ENCODE results near the gene TMEM184B.
"Not testable (repeated sequence)": the region's sequence is repeated elsewhere in the genome, so short reads cannot be mapped to it uniquely, and the experiment has no call there.

The TMEM184B gene

GRCh38 chr22:38235240-38235850 is 37.5 kb downstream of the TMEM184B start:
- Histone ChIP-seq H3K36me3 (ENCODE audit: low read length) (no peaks in the 10 kb centered on the region), H3K4me2 (ENCODE audit: low read depth, low read length, poor library complexity, severe bottlenecking) (no peak overlapping the region), H3K27ac (ENCODE audit: low read depth, low read length) (no peak overlapping the region), H3K9me3 (ENCODE audit: insufficient read depth, low read length) (no peaks in the 10 kb centered on the region), H4K20me1 (ENCODE audit: low read depth, low read length) (no peaks in the 10 kb centered on the region), H3K9ac (ENCODE audit: low read length) (no peak overlapping the region), H3F3A (ENCODE audit: insufficient read depth) (no peaks in the 10 kb centered on the region), H3K79me2 (ENCODE audit: insufficient read depth, low read length) (no peaks in the 10 kb centered on the region), H3K4me3 (ENCODE audit: insufficient read depth, low read length, poor library complexity, severe bottlenecking) (no peak overlapping the region), H3K9me2 (replicated peaks; ENCODE audit: insufficient read depth, low read length) (no peaks in the 10 kb centered on the region), H3K27me3 (ENCODE audit: low read length) (no peaks in the 10 kb centered on the region), H2AFZ (ENCODE audit: low read depth, low read length, severe bottlenecking) (no peak overlapping the region)
- TF ChIP-seq CTCF (IDR thresholded peaks at IDR 0.05; ENCODE audit: insufficient read depth, low read length, poor library complexity, severe bottlenecking) = no peak
- TF ChIP-seq EZH2phosphoT487 (conservative IDR thresholded peaks at IDR 0.05; ENCODE audit: low read length) = no peak

GRCh38 chr22:38233856-38234255 is 39.0 kb downstream of the TMEM184B start:
- not testable (repeated sequence) for H3K36me3 ChIP-seq (ENCODE audit: low read length); H3K4me3 ChIP-seq (ENCODE audit: insufficient read depth, low read length, poor library complexity, severe bottlenecking); H3K9ac ChIP-seq (ENCODE audit: low read length); H3K9me2 ChIP-seq (replicated peaks; ENCODE audit: insufficient read depth, low read length); H3K9me3 ChIP-seq (ENCODE audit: insufficient read depth, low read length); H3K79me2 ChIP-seq (ENCODE audit: insufficient read depth, low read length); H3F3A ChIP-seq (ENCODE audit: insufficient read depth); H3K27me3 ChIP-seq (ENCODE audit: low read length); H2AFZ ChIP-seq (ENCODE audit: low read depth, low read length, severe bottlenecking); H3K27ac ChIP-seq (ENCODE audit: low read depth, low read length); H3K4me2 ChIP-seq (ENCODE audit: low read depth, low read length, poor library complexity, severe bottlenecking); H4K20me1 ChIP-seq (ENCODE audit: low read depth, low read length)

GRCh38 chr22:38233427-38233826 is 39.4 kb downstream of the TMEM184B start:
- Histone ChIP-seq H3K9me2 (replicated peaks; ENCODE audit: insufficient read depth, low read length) (no peaks in the 10 kb centered on the region), H4K20me1 (ENCODE audit: low read depth, low read length) (no peaks in the 10 kb centered on the region), H3K9ac (ENCODE audit: low read length) (no peak overlapping the region), H2AFZ (ENCODE audit: low read depth, low read length, severe bottlenecking) (no peak overlapping the region), H3K9me3 (ENCODE audit: insufficient read depth, low read length) (no peaks in the 10 kb centered on the region), H3K4me3 (ENCODE audit: insufficient read depth, low read length, poor library complexity, severe bottlenecking) (no peak overlapping the region), H3K27me3 (ENCODE audit: low read length) (no peaks in the 10 kb centered on the region), H3K79me2 (ENCODE audit: insufficient read depth, low read length) (no peaks in the 10 kb centered on the region), H3K36me3 (ENCODE audit: low read length) (no peaks in the 10 kb centered on the region), H3K27ac (ENCODE audit: low read depth, low read length) (no peak overlapping the region), H3K4me2 (ENCODE audit: low read depth, low read length, poor library complexity, severe bottlenecking) (no peak overlapping the region), H3F3A (ENCODE audit: insufficient read depth) (no peaks in the 10 kb centered on the region)
- TF ChIP-seq EZH2phosphoT487 (conservative IDR thresholded peaks at IDR 0.05; ENCODE audit: low read length) (no peak), CTCF (IDR thresholded peaks at IDR 0.05; ENCODE audit: insufficient read depth, low read length, poor library complexity, severe bottlenecking) (no peak)

GRCh38 chr22:38232196-38232595 is 40.6 kb downstream of the TMEM184B start:
- H4K20me1 ChIP-seq (ENCODE audit: low read depth, low read length) = no peaks in the 10 kb centered on the region
- H3K4me3 ChIP-seq (ENCODE audit: insufficient read depth, low read length, poor library complexity, severe bottlenecking) = no peak overlapping the region
- H3K9me2 ChIP-seq (replicated peaks; ENCODE audit: insufficient read depth, low read length) = no peaks in the 10 kb centered on the region
- TF ChIP-seq EZH2phosphoT487 (conservative IDR thresholded peaks at IDR 0.05; ENCODE audit: low read length) = no peak
- no peak for TF ChIP-seq CTCF (IDR thresholded peaks at IDR 0.05; ENCODE audit: insufficient read depth, low read length, poor library complexity, severe bottlenecking)
- H3K9me3 ChIP-seq (ENCODE audit: insufficient read depth, low read length) = no peaks in the 10 kb centered on the region
- no peak overlapping the region for H3K9ac ChIP-seq (ENCODE audit: low read length)
- H3K79me2 ChIP-seq (ENCODE audit: insufficient read depth, low read length) = no peaks in the 10 kb centered on the region
- H3K27ac ChIP-seq (ENCODE audit: low read depth, low read length) = no peak overlapping the region
- H3K27me3 ChIP-seq (ENCODE audit: low read length) = no peaks in the 10 kb centered on the region
- H3K4me2 ChIP-seq (ENCODE audit: low read depth, low read length, poor library complexity, severe bottlenecking) = no peak overlapping the region
- no peaks in the 10 kb centered on the region for H3K36me3 ChIP-seq (ENCODE audit: low read length)
- no peak overlapping the region for H2AFZ ChIP-seq (ENCODE audit: low read depth, low read length, severe bottlenecking)
- no peaks in the 10 kb centered on the region for H3F3A ChIP-seq (ENCODE audit: insufficient read depth)

All from SU-DHL-6 (cell line).